ENCODE data around the gene RABL6.

- TF ChIP-seq YY1 (IDR thresholded peaks at IDR 0.05; ENCODE audit: insufficient read depth, insufficient read length) (no peak), ZNF274 (IDR thresholded peaks at IDR 0.05; ENCODE audit: low read depth, low read length) (no peak)
These were observed 7.7 kb upstream of the RABL6 start for GRCh38 chr9:136799854-136800657.
